ENCODE measurements around the gene ACSBG1. TPM values are rescaled to one million over a fixed set of nuclear protein-coding genes. Genes with fewer than 3 reads are reported as not detected.

ACSBG1 gene
- total RNA-seq, 2 experiments from 2014 or later: not detected

DNA sequence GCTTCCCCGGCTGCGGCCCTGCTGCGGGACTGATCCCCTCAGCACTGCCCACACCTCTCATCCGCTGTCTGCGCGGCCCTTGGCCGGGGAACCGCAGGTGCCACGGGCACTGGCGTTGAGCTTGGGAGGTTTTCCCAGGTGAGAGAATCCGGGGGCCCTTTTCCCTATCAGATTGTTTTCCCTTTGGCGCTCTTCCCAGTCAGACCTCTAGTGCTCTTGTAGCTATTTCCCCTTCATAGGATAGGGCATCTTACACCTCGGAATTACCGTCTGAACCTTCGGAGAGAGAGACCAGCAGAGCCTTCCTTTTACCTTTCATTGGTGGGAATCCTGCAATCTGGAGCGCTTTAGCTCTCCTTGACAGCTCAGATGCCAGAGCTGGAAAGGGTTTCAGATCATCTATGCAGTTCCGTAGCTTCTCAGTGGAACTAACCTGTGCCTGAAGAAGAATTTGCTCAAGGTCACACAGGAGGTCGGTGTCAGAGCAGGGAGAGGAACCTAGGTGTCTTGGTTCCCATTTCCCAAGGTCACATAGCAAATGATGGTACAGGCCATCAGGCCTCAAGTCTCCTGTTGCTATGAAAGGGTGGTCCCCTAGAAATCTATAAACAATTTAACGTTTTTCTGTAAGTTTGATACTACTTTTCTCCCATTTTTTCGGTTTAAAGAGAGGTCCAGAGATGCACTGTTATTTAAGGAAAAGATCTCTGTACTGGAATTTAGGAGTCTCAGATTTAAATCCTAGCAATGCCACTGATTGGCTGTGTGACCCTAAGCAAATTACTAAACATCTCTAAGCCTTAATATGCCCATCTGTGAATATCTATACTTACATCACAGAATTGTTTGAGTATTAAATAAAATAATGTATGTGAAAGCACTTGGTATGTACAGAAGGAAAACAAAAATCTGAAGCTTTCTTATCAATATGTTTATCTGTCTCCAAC, 84.3 kb downstream of the ACSBG1 start:
- POLR2A ChIA-PET: interaction anchor here (0.6 to 1.1 kb wide), 3 partner anchors 20 to 289 kb away, joined by 3 to 7 read pairs (median 6); no protein-coding TSS in a partner anchor
- CTCF ChIA-PET: interaction anchor here (1.1 to 2.4 kb wide), 3 partner anchors 19 to 91 kb away, joined by 3 to 8 read pairs (median 5); partner anchors contain the start of gene CIB2

DNA sequence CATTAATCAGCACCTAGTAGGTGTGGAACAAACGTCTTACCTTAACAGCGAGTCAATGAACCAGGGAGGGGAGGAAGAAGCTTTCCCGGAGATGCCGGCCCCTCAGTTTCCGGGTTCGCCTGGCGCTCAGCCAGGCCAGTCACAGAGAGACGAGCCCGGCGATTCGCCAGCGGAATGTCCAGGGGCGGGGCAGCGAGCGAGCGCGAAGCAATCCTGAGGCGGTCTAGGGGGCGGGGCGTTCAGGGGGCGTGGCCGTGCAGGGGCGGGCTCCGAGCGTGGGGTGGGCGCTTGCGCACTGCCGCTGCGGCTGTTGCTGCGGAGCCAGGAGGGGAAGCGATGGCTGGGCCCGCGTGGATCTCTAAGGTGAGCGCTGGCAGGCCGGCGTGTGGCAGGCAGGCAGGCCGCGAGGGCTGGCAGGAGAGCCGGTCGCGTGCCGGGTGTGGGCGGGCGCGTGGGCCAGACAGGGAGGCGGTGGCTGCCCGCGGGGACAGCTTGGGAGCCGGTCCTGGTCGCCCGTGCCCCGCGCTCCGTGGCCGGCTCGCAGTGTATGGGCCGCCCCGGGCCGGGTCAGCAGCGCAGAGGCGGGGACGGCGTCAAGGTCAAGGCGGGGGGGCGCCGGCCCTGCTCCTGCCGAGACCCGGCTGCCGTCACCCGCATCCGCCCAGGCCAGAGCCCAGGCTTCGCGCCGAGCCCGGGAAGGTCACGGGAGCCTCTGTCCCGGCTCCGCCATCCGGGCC, 85.1 kb downstream of the ACSBG1 start, which contains the start of gene IDH3A:
Gene IDH3A, plus strand, starts transcription at position 295 of the 737 bp plus-strand sequence. Its CDS starts 42 bp downstream, at position 337.
- ChIA-PET CTCF (interaction anchor here (1.1 to 2.4 kb wide), 3 partner anchors 18 to 91 kb away, joined by 3 to 8 read pairs (median 5); partner anchors contain the start of gene CIB2), POLR2A (interaction anchor here (0.6 to 1.1 kb wide), 7 partner anchors 18 to 150 kb away, joined by 3 to 6 read pairs (median 5); partner anchors contain the start of genes CIB2, DNAJA4 and SKIC8)

DNA sequence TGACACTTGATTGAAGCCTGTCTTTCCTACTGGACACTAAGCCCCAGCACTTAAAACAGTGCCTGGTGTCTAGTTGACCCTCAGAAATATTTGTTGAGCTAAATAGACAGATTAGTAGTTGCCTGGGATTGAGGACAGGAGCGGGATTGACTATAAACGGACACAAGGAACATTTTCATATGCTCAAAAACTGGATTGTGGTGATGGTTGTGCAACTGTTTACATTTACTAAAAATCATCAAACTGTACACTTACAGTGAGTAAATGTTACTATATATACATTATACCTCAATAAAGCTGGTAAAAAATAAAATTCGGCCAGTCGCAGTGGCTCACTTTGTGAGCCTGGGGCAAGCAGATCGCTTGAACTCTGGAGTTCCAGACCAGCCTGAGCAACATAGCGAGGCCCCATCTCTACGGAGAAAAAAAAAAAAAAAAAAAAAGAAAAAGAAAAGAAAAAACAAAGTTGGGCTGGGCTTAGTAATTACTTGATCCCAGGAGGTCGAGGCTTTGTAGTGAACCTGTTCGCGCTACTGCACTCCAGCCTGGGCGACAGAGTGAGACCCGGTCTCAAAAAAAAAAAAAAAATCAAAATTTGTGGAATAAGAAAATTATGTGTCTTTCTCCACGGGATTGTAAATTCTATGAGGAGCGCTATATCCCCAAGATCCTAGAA, 85.8 kb downstream of the ACSBG1 start:
- ChIA-PET POLR2A (interaction anchor here (0.6 to 1.1 kb wide), 7 partner anchors 17 to 151 kb away, joined by 3 to 6 read pairs (median 5); partner anchors contain the start of genes CIB2, DNAJA4 and SKIC8), CTCF (interaction anchor here (0.8 to 2.4 kb wide), 4 partner anchors 17 to 92 kb away, joined by 3 to 8 read pairs (median 4); partner anchors contain the start of gene CIB2)

DNA sequence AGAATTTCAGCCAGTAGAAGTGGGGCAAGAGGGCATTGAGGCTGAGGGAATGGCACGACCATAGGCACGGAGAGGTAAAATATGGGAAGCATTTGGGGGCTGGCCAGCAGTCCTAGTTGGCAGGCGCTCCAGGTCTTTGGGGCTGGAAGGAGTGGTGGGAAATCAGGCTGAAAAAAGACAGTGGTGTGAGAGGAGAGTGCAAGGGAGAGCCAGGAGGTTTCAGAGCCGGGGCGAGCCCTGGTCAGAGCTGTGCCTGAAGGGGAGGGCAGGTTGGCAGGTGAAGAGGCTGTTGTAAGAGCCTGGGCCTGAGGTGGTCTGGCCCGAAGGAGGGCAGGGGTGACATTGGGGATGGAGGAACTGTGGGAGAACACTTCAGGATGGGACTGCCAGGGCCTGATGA, 86.8 kb downstream of the ACSBG1 start:
- POLR2A ChIA-PET: no interaction called here
- CTCF ChIA-PET: interaction anchor here (0.8 kb wide), 1 partner anchor 48 kb away, joined by 4 read pairs; no protein-coding TSS in a partner anchor

DNA sequence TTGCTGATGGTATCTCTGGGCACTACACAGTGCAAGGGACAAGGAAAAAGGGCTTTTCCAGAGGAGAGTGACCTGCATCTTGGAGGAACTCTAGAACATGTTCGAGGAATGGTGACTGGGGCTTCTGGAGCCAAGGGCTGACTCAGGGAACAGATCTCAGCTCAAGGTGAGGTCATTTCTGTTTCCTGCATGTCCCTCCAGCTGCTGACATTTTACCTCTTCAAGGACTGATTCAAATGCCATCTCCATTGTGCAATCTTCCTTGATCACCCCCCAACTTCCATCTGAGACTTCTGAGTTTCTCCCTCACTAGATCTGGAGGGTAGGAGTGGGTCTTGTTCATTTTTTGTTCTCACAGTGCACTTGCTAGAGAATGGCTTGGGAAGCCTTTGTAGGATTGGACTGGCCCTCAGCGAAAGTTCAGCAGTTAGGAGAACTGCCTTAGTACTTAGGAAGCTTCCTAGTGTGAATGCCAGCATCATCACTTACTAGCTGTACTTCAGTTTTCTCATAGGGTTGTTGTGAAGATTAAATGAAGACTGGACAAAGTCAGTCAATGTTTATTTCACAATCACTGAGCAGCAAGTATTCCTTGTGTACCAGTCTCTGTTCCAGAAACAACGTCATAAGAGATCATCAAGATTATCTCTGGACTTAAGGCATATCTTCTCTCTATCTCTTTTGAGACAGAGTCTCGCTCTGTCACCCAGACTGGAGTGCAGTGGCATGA, 87.8 kb downstream of the ACSBG1 start:
- CTCF ChIA-PET: interaction anchor here (1.1 to 1.2 kb wide), 2 partner anchors 12 to 95 kb away, joined by 3 read pairs; no protein-coding TSS in a partner anchor
- POLR2A ChIA-PET: no interaction called here

DNA sequence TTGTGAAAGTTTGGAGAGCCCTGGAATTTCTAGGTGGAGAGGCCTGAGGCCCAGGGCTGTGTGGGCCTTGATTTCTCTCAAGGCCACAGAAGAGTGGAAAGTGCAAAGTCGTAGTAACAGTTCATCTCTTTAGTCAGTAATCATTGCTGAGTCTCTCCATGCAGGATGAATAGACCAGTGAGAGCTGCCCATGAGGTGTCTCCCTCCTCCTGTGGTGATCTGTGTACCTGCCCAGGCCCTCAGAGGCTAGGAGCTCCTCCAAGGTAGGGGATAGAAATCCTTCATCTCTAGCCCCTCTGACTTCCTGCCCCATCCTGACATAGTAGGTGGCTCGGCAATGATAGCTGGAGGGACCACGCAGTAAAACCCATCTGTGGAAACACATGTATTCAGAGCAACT, 92.0 kb downstream of the ACSBG1 start:
- CTCF ChIA-PET: interaction anchor here (0.7 kb wide), 1 partner anchor 36 kb away, joined by 3 read pairs; no protein-coding TSS in a partner anchor

DNA sequence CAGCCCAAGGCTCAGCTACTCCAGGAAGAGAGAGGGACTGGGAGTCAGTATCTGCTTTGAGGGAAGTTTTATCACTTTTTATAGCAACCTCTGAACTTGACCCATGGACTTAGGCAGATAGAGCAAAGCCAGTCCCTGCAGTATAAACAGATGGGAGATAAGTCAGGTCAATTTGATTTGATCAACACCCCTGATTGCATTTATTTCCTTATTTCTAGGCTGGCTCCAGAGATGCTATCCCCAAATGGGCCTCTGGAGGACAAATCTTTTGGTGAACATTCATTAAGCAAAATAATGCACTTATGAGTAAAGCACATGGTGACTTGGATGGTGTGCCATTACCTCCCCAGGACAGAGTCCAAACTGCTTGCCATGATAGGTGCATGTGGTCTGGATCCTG, 94.1 kb downstream of the ACSBG1 start:
- CTCF ChIA-PET: no interaction called here
- POLR2A ChIA-PET: no interaction called here

More for the DNA sequence above, 92.0 kb downstream of the ACSBG1 start:
- POLR2A ChIA-PET: no interaction called here

DNA sequence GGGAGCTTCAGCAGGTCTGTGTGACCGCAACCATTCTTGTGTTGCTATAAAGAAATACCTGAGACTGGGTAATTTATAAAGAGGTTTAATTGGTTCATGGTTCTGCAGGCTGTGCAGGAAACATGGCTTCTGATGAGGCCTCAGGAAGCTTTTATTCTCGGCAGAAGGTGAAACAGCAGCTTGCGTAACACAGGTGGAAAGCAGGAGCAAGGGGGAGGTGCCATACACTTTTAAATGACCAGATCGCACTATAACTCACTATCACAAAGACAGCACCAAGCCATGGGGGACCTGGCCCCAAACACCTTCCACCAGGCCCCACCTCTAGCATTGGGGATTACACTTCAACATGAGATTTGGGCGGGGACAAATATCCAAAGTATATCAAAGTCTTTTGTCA, 94.8 kb downstream of the ACSBG1 start:
- POLR2A ChIA-PET: no interaction called here
- CTCF ChIA-PET: no interaction called here

DNA sequence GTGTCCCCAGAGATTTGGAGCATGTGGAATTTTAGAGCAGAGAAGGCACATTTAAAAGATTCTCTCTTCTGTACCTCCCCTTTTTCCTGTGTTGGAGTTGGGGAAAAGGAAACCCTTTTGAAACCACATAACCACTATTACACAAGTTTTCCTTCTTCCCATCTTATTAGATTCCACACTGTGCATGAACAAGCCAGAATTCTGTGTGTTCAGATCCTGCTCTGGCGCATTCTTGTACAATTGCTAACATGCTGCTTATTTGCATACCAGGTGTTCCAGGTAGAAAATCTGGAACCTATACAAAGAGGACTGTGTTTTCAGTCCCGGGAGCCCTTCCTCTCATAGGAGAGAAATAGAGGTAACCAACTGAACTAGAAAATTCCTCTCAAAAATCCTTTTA, 100.6 kb downstream of the ACSBG1 start:
- ChIA-PET POLR2A (no interaction called here), CTCF (interaction anchor here (1.0 kb wide), 1 partner anchor 85 kb away, joined by 3 read pairs; no protein-coding TSS in a partner anchor)

DNA sequence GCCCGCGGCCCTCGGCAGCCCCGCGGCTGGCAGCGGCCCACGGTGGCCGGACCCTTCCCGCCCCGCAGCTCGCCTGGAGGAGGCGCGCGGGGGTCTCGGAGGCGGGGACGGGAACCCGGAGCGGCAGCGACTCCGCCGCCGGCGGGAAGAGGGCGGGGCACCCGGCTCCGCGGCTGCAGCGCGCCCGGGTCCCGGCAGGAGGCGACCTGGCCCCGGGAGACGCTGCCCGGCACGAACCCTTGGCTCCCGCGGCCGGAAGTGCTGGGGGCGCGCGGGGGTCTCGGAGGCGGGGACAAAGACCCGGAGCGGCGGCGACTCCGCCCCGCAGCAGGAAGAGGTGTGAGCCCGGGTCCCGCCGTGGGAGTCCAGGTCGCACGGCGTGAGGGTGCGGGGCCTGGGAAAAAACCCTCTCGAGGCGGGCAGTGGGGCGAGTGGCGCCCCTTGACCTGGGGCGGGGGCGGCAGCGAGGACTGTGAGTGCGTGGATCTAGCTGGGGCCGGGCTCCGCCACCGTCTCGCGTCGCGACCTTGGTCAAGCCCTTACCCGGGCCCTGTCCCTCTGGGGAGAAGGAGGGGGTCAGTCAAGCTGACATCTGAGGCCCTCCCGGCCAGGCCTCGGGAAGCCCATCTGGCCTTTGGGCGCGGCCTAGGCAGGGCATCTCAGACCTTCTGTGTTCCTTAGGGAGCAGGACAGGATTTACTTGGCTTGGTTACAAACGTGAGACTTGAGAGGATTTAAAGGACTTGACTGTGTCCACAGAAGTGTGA, 102.9 kb downstream of the ACSBG1 start, which contains the start of gene CIB2:
Gene CIB2, minus strand, starts transcription at position 151 of the 767 bp plus-strand sequence. CDS start 230 bp downstream, outside the sequence.
- POLR2A ChIA-PET: interaction anchor here (0.6 to 1.3 kb wide), 4 partner anchors 17 to 168 kb away, joined by 3 to 4 read pairs (median 3); partner anchors contain the start of genes IDH3A and SKIC8

DNA sequence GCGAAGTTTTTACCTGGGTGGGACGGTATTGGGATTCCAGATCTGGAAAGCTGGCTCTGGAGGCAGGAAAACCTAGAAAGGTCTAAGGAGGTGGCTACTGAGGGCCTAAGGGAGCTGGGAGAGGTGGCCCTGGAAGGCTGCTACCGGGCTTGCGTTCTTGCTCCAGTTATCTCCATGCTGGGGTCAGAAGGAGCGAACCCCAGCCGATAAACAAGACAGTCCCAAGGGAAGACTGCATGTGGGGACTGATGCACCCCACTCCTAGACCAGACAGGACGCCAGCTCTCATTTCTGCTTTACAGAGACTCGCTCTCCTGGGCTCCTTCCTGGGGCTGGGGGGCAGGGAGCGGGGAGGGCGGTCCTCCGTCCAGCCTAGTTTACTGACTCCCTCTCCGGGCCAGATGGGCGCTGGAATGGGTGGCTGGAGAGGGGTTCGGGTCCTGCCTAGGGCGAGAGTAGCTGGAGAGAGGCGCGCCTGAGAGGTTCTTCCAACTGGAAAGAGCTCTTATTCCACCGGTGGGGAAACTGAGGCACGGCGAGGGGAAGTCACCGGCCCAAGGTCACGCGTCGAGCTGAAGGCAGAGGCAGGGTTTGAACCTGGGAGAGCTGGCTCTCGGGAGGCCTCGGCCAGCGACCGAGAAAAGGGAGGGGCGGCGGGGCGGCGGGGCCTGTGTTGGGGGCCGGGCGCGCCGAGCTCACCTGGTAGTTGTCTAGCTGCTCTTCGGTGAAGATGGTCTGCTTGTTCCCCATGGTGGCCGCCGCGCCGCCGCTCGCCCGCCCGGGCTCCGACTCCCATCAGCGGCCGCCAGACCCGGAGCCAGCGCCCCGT, 103.7 kb downstream of the ACSBG1 start:
- POLR2A ChIA-PET: interaction anchor here (0.9 to 1.3 kb wide), 3 partner anchors 18 to 21 kb away, joined by 3 read pairs; partner anchors contain the start of gene IDH3A
- CTCF ChIA-PET: interaction anchor here (1.0 to 3.4 kb wide), 8 partner anchors 9 to 110 kb away, joined by 3 to 22 read pairs (median 6); partner anchors contain the start of gene IDH3A

More for the DNA sequence above, 102.9 kb downstream of the ACSBG1 start, which contains the start of gene CIB2:
- CTCF ChIA-PET: interaction anchor here (0.7 to 3.4 kb wide), 11 partner anchors 8 to 306 kb away, joined by 3 to 22 read pairs (median 5); partner anchors contain the start of genes IDH3A and IREB2

DNA sequence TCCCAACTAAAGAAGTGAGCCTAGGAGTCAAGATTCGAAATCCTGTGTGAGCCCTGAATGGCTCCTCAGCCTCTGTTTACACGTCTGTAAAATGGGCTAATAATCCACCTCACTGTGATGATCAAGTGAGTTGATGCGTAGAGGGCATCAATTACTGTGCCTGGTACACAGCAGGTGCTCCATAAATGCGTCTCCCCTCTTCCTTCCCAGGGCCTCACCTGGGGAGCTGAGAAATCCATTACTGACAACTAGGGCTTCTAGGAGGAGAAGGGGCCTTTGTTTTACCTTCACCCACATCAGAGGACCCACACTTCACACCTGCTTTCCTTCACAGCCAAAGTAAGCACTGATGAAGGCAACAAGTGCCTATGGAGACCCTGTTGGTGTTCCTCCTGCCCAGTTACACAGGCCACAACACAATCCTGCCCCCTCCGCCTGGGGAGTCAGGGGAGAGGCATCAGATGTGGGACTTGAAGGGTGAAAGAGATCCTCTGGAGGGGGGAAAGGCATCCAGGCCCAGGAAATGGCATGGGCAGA, 104.5 kb downstream of the ACSBG1 start:
- ChIA-PET POLR2A (interaction anchor here (0.9 kb wide), 1 partner anchor 20 kb away, joined by 3 read pairs; no protein-coding TSS in a partner anchor), CTCF (interaction anchor here (1.9 to 3.4 kb wide), 4 partner anchors 16 to 111 kb away, joined by 5 to 22 read pairs (median 11); no protein-coding TSS in a partner anchor)

DNA sequence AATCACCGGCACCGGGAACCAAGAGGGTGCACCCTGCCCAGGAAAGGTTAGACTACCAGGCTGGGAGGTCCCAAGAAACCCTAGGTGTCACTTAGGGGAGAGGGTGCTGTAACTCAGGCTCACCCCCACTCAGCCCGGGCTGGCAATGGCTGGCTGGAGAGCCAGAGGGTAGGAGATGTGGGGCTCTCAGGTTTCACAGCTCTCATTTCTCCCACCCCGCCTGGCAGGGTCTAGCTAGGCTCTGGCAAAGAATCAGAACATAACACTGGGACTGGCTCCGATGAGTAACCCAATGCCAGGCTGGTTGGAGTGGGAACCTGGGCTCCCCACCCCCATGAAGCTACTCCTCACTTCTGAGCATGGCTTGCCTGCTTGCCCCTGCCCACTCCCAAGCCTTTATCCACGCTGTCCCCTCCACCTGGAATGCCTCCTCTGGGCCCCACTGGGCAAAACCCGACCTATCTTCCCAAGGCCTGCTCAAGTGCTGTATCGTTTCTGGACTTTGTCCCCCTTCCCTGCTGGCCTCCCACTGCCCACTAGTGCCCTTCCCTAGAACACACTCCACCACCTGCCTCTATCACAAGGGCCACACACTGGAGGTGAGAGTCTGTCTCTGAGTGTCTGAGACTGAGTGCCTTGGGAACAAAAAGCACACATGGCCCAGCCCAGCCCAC, 105.2 kb downstream of the ACSBG1 start:
- POLR2A ChIA-PET: no interaction called here
- CTCF ChIA-PET: interaction anchor here (2.7 kb wide), 1 partner anchor 111 kb away, joined by 9 read pairs; no protein-coding TSS in a partner anchor

DNA sequence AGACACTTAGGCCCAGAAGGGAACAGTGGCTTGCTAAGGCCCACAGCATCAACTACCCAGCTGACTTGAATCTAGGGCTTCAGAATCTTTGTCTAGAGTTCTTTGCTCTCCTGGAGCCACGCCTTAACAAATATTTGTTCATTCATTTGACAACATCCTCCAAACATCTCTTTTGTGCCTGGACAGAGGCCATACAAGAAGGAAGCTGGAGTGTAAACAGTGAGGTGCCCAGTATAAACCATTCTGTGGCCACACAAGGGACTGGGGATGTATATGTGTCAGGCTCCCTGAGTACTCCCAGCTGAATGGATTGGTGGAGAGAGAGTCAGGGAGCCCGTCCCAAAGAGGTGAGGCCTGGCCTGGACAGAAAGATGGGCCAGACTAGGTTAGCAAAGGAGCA, 106.5 kb downstream of the ACSBG1 start:
- ChIA-PET CTCF (interaction anchor here (1.5 to 2.7 kb wide), 4 partner anchors 15 to 112 kb away, joined by 5 to 9 read pairs (median 8); no protein-coding TSS in a partner anchor), POLR2A (no interaction called here)

DNA sequence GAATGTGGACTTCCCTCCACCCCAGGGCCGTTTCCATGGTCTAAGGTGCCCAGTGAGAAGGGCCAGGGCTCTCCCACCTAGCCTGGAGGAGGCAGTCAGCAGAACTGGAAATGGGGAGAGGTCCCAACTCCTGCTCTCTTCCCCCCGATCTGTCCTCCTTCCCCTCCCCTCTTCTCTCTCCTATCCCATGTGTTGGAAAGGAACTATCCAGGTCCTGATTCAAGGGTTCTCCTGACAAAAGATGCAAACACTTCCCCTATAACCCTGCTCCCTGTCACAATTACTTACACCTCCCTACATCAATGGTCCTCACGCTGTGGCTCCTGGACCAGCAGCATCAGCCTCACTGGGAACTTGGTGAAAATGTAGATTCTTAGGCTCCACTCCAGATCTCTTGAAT, 109.1 kb downstream of the ACSBG1 start:
- POLR2A ChIA-PET: no interaction called here

More for the DNA sequence above, 109.1 kb downstream of the ACSBG1 start:
- CTCF ChIA-PET: no interaction called here

Measured in activated CD8-positive, alpha-beta memory T cell treated with anti-CD3 and anti-CD28 coated beads for 36 hours (primary cell).